A549 (cell line): Measurements from ENCODE around the gene GRK4. TPM values are rescaled to one million over a fixed set of nuclear protein-coding genes. Genes with fewer than 3 reads are reported as not detected.

Experiments
- ATAC-seq, 2 experiments: fragments of 200-7000 bp in 1 of 2; fragments of >200 bp in 1 of 2; cut with Nextera tagmentation in 1 of 2; cut with Tn5 transposase in 1 of 2; 3 replicates each; pipeline versions ENCODE4 v1.8.0 to v1.9.1; 2018 to 2020; ENCODE audit warnings: mild to moderate bottlenecking in 1 of 2, moderate library complexity in 1 of 2
- CTCF ChIA-PET: fragments of 300-600 bp; sonication (Branson Sonifier 250); formaldehyde crosslinking; extraction: SDS; loops from one replicate; lab custom pipeline; 2021; ENCODE audit warnings: antibody characterized with exemption, inconsistent platforms; lab: Yijun Ruan, JAX
- POLR2A ChIA-PET: fragments of 350-600 bp; formaldehyde crosslinking; extraction: SDS; loops from one replicate; lab custom pipeline; 2021; ENCODE audit warnings: antibody characterized with exemption, inconsistent platforms; lab: Yijun Ruan, JAX
- DNase-seq, 2 experiments: peaks; one replicate each; pipeline versions ENCODE4 v3.0.0 to v3.0.0-alpha.2; 2011 to 2016; ENCODE audit warnings: low read depth in 1 of 2, low spot score in 1 of 2
- FAIRE-seq: peaks from 2 replicates; lab custom pipeline; 2011; peaks lifted over from hg19 to GRCh38; lab: Jason Lieb, UNC
- H3K27ac ChIP-seq, 2 experiments: fragments of >200 bp; sonication (Bioruptor Twin); formaldehyde crosslinking; 3 replicates each; pipeline ENCODE4 v1.5.1; 2016 to 2017
- H3K4me1 ChIP-seq: fragments of >200 bp; sonication (Bioruptor Twin); formaldehyde crosslinking; 3 replicates; pipeline ENCODE4 v1.6.1; 2016
- H3K4me2 ChIP-seq: fragments of >200 bp; sonication (Bioruptor Twin); formaldehyde crosslinking; 3 replicates; pipeline ENCODE4 v1.6.1; 2016
- H3K4me3 ChIP-seq: fragments of >200 bp; sonication (Bioruptor Twin); formaldehyde crosslinking; 3 replicates; pipeline ENCODE4 v1.5.1; 2016
- H3K9me3 ChIP-seq: fragments of >200 bp; sonication (Bioruptor Twin); formaldehyde crosslinking; 3 replicates; pipeline ENCODE4 v1.6.1; 2016
- ATOH8 ChIP-seq: fragments of 250-450 bp; sonication (Bioruptor Pico); IDR thresholded peaks from 2 replicates; pipeline ENCODE4 v1.5.0; 2020; ENCODE audit warnings: low read depth, mild to moderate bottlenecking, moderate library complexity
- BHLHE40 ChIP-seq: IDR thresholded peaks from 2 replicates; pipeline ENCODE4 v1.6.1; 2012; ENCODE audit warnings: low read depth, low read length, inconsistent platforms
- CBX2 ChIP-seq: fragments of 200-600 bp; sonication (generic); IDR thresholded peaks from 2 replicates; pipeline ENCODE4 v1.6.1; 2016; ENCODE audit warnings: low read depth, mild to moderate bottlenecking, borderline replicate concordance
- CHD2 ChIP-seq: fragments of 150-350 bp; IDR thresholded peaks from 2 replicates; pipeline ENCODE4 v1.6.1; 2014; ENCODE audit warnings: low read length; ENCODE audit not compliant: partially characterized antibody
- E2F6 ChIP-seq: IDR thresholded peaks from 2 replicates; pipeline ENCODE4 v1.6.1; 2012; ENCODE audit warnings: low read depth, borderline replicate concordance
- EHF ChIP-seq: fragments of 250-450 bp; sonication (Bioruptor Pico); IDR thresholded peaks from 2 replicates; pipeline ENCODE4 v1.5.0; 2020; ENCODE audit warnings: mild to moderate bottlenecking
- ELK1 ChIP-seq: fragments of 150-350 bp; IDR thresholded peaks from 2 replicates; pipeline ENCODE4 v1.6.1; 2014; ENCODE audit warnings: low read depth, mild to moderate bottlenecking, low read length
- ESRRA ChIP-seq: fragments of 150-350 bp; IDR thresholded peaks from 2 replicates; pipeline ENCODE4 v1.6.1; 2014; ENCODE audit warnings: mild to moderate bottlenecking, low read length, borderline replicate concordance
- HEYL ChIP-seq: fragments of 250-450 bp; sonication (Bioruptor Pico); IDR thresholded peaks from 2 replicates; pipeline ENCODE4 v1.8.0; 2021; ENCODE audit warnings: mild to moderate bottlenecking, moderate library complexity
- HOXA7 ChIP-seq: fragments of 250-450 bp; sonication (Bioruptor Pico); IDR thresholded peaks from 2 replicates; pipeline ENCODE4 v1.5.0; 2020; ENCODE audit warnings: mild to moderate bottlenecking, moderate library complexity
- HOXB13 ChIP-seq: fragments of 250-450 bp; sonication (Bioruptor Pico); IDR thresholded peaks from 2 replicates; pipeline ENCODE4 v1.5.0; 2020; ENCODE audit warnings: low read depth, mild to moderate bottlenecking, moderate library complexity
- HOXB5 ChIP-seq: fragments of 250-450 bp; sonication (Bioruptor Pico); IDR thresholded peaks from 2 replicates; pipeline ENCODE4 v1.5.0; 2020; ENCODE audit warnings: mild to moderate bottlenecking, moderate library complexity
- JUN ChIP-seq, 2 experiments: fragments of >200 bp; sonication (Bioruptor Twin); formaldehyde crosslinking; IDR thresholded peaks; 2 replicates in 1 of 2; 3 replicates in 1 of 2; pipeline ENCODE4 v1.6.1; 2016 to 2017
- KDM5A ChIP-seq: fragments of 200-600 bp; sonication (generic); IDR thresholded peaks from 2 replicates; pipeline ENCODE4 v1.6.1; 2016; ENCODE audit warnings: antibody characterized with exemption, mild to moderate bottlenecking
- MYC ChIP-seq: IDR thresholded peaks from 2 replicates; pipeline ENCODE4 v1.6.1; 2012; ENCODE audit warnings: mild to moderate bottlenecking, inconsistent platforms, low read length, improper control_type of control experiment, borderline replicate concordance
- NPAS2 ChIP-seq: fragments of 250-450 bp; sonication (Bioruptor Pico); IDR thresholded peaks from 2 replicates; pipeline ENCODE4 v1.8.0; 2022; ENCODE audit warnings: mild to moderate bottlenecking, moderate library complexity, borderline replicate concordance
- PHF8 ChIP-seq: fragments of 200-600 bp; sonication (generic); IDR thresholded peaks from 2 replicates; pipeline ENCODE4 v1.6.1; 2016; ENCODE audit warnings: low read depth, mild to moderate bottlenecking, antibody characterized with exemption, moderate library complexity, borderline replicate concordance
- POLR2A ChIP-seq: IDR thresholded peaks from 2 replicates; pipeline ENCODE4 v1.6.1; 2012; ENCODE audit warnings: mild to moderate bottlenecking, low read length
- POLR2AphosphoS2 ChIP-seq: conservative IDR thresholded peaks from 2 replicates; pipeline ENCODE4 v1.6.1; 2012; ENCODE audit warnings: low read length, improper control_type of control experiment, inconsistent platforms
- RAD21 ChIP-seq, 2 experiments: fragments of >200 bp in 1 of 2; sonication (Bioruptor Twin) in 1 of 2; formaldehyde crosslinking in 1 of 2; IDR thresholded peaks in 1 of 2; conservative IDR thresholded peaks in 1 of 2; 2 replicates in 1 of 2; 3 replicates in 1 of 2; pipeline ENCODE4 v1.6.1; 2012 to 2018; ENCODE audit warnings: inconsistent platforms in 1 of 2
- RARB ChIP-seq: fragments of 250-450 bp; sonication (Bioruptor Pico); IDR thresholded peaks from 2 replicates; pipeline ENCODE4 v1.8.0; 2021; ENCODE audit warnings: mild to moderate bottlenecking, moderate library complexity
- RFX5 ChIP-seq: fragments of 450-650 bp; IDR thresholded peaks from 2 replicates; pipeline ENCODE4 v1.7.1; 2014; ENCODE audit warnings: antibody characterized with exemption, mild to moderate bottlenecking, moderate library complexity
- RNF2 ChIP-seq: fragments of 200-600 bp; sonication (generic); IDR thresholded peaks from 2 replicates; pipeline ENCODE4 v1.6.1; 2016; ENCODE audit warnings: low read depth, mild to moderate bottlenecking, antibody characterized with exemption, moderate library complexity, borderline replicate concordance
- SREBF2 ChIP-seq: fragments of 450-650 bp; IDR thresholded peaks from 2 replicates; pipeline ENCODE4 v1.6.1; 2014; ENCODE audit warnings: mild to moderate bottlenecking, moderate library complexity
- TP53 ChIP-seq: fragments of 250-450 bp; sonication (Bioruptor Pico); IDR thresholded peaks from 2 replicates; pipeline ENCODE4 v1.5.0; 2021; ENCODE audit warnings: mild to moderate bottlenecking, moderate library complexity
- USF2 ChIP-seq: fragments of 450-650 bp; IDR thresholded peaks from 2 replicates; pipeline ENCODE4 v1.6.1; 2014; ENCODE audit warnings: antibody characterized with exemption
- ZNF302 ChIP-seq: fragments of 250-450 bp; sonication (Bioruptor Pico); IDR thresholded peaks from 2 replicates; pipeline ENCODE4 v1.9.0; 2021; ENCODE audit warnings: inconsistent platforms, mild to moderate bottlenecking, moderate library complexity
- WGBS: methylation state at CpG from one replicate; pipeline ENCODE4 v1.1.6; 2017; ENCODE audit errors: missing lambda C conversion rate; 5-methylcytosine and 5-hydroxymethylcytosine counted together
- polyA plus RNA-seq, 4 experiments: library from polyadenylated mRNA; depleted of rRNA in 3 of 4; stranded (reverse); fragments of >200 nt; fragmentation: RNase III in 1 of 4; extraction: RNeasy Plus Mini Kit Qiagen cat#74134 plus additional on column Dnase treatment in 1 of 4; gene quantifications; 2 replicates in 3 of 4; 3 replicates in 1 of 4; pipeline ENCODE4 v1.2.3, GENCODE V29; 2011 to 2017
- TF ChIP-seq, protein P1 (sequence below): fragments of >200 bp; sonication (Bioruptor Twin); formaldehyde crosslinking; IDR thresholded peaks from 3 replicates; pipeline ENCODE4 v1.5.1; 2016

The GRK4 gene
- polyA plus RNA-seq, 2 of the 4 experiments (the other 2 are of a cell fraction), result 0.76 to 0.96 TPM

DNA sequence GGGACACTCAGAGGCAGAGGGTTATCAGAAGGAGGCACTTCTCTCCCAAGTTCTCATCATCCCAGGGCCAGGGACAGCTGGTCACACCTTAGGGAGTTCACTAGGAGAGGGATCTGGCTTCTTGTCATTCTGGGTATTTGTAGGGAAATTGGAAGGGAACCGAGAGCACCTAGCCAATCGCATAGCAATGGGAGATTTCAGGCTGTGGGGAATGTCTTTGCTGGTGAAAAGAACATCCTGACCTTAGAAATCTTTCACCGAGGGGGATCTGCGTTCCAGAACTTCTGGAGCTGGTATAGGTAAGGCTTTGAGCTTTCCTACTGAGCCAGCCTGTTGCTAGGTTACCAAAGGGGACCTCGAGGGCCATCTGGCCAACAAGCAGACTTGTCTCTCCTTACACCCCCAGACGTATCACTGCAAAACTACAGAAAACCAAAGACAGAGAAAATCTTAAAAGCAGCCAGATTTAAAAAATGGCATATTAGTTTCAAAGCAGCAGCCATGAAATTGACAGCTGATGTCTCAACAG, 104.2 kb downstream of the GRK4 start:
- Histone ChIP-seq H3K4me3 (no peak overlapping the region), H3K4me1 (no peaks in the 10 kb centered on the region), H3K4me2 (no peak overlapping the region), H3K27ac (no peak overlapping the region), H3K9me3 (no peaks in the 10 kb centered on the region)
- no peak for ATAC-seq
- TF ChIP-seq RAD21 (conservative IDR thresholded peaks at IDR 0.05 in 1 of 2, IDR thresholded peaks at IDR 0.05 in 1 of 2) (no peak), NPAS2 (CRISPR knock-in tag) (no peak), CBX2 (no peak), ESRRA (no peak), MYC (no peak), POLR2AphosphoS2 (no peak), RNF2 (no peak), CHD2 (no peak), HOXB5 (no peak), E2F6 (no peak), POLR2A (no peak), ZNF302 (no peak)
- TF ChIP-seq, protein P1, sequence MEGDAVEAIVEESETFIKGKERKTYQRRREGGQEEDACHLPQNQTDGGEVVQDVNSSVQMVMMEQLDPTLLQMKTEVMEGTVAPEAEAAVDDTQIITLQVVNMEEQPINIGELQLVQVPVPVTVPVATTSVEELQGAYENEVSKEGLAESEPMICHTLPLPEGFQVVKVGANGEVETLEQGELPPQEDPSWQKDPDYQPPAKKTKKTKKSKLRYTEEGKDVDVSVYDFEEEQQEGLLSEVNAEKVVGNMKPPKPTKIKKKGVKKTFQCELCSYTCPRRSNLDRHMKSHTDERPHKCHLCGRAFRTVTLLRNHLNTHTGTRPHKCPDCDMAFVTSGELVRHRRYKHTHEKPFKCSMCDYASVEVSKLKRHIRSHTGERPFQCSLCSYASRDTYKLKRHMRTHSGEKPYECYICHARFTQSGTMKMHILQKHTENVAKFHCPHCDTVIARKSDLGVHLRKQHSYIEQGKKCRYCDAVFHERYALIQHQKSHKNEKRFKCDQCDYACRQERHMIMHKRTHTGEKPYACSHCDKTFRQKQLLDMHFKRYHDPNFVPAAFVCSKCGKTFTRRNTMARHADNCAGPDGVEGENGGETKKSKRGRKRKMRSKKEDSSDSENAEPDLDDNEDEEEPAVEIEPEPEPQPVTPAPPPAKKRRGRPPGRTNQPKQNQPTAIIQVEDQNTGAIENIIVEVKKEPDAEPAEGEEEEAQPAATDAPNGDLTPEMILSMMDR, result no peak
- 55% methylated on average over 6 of the region's 6 CpGs for WGBS
- CTCF ChIA-PET, result no interaction called here
- no peak for FAIRE-seq
- no peak for DNase-seq
- POLR2A ChIA-PET, result no interaction called here

DNA sequence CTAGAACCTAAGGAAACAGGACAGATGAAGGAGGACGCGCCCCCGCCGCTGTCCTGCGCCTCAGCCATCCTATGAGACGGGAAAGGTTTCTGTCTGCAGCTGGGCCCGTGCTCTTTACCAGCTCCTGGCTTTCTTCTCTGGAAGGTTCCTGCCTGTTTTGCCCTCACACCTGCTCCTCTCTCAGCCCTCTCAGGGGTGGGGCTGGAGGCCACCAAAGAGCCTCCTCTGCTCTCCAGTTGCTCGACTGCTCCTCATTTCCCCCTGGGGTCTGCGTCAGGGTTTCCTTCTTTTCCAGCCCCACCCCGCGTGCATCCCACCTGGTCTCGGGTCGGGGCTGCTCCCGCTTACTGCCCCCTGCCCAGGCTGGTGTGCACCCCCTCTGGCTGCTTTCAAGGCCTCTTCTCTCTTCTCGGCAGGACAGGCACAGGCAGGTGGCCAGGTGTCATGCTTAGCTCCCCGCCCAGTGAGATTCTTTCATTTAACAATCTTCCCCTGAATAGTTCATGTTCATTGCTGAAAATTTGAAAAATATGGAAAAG, 106.4 kb downstream of the GRK4 start:
- TF ChIP-seq RFX5 (no peak), JUN (IDR thresholded peaks at IDR 0.05) (no peak), CBX2 (no peak), RARB (CRISPR knock-in tag) (no peak), HOXA7 (no peak), PHF8 (no peak), EHF (CRISPR knock-in tag) (no peak), HEYL (CRISPR knock-in tag) (no peak), POLR2A (no peak), ATOH8 (CRISPR knock-in tag) (no peak), BHLHE40 (no peak), TP53 (CRISPR knock-in tag) (no peak), ELK1 (no peak), SREBF2 (no peak), CHD2 (no peak), HOXB5 (no peak), USF2 (no peak), HOXB13 (CRISPR knock-in tag) (no peak), KDM5A (no peak)
- Histone ChIP-seq H3K4me1 (0 out of 3 replicates have a peak, but pooled peaks cover 3% of the 10 kb centered on the region), H3K4me3 (no peak overlapping the region), H3K9me3 (no peaks in the 10 kb centered on the region), H3K4me2 (no peak overlapping the region), H3K27ac (no peak overlapping the region)
- FAIRE-seq (no peak), DNase-seq (no peak), ATAC-seq (no peak)
- POLR2A ChIA-PET, result no interaction called here
- CTCF ChIA-PET, result interaction anchor here (0.6 to 1.5 kb wide), 2 partner anchors 32 to 348 kb away, joined by 3 read pairs; no protein-coding TSS in a partner anchor
- WGBS, result 82% methylated on average over 16 of the region's 16 CpGs
